ENCODE data around the gene IRF4.

IRF4 gene

GRCh38 chr6:350371-350770, 41.2 kb upstream of the IRF4 start:
- ATAC-seq (no peak), DNase-seq (no peak)
- Mint-ChIP-seq H3K36me3 (ENCODE audit: low read depth) (peaks cover 19% of the 10 kb centered on the region), H3K27ac (no peak overlapping the region), H3K27me3 (no peaks in the 10 kb centered on the region), H3K9me3 (no peaks in the 10 kb centered on the region), H3K4me1 (no peaks in the 10 kb centered on the region), H3K4me3 (no peak overlapping the region)

GRCh38 chr6:351011-351866, 40.3 kb upstream of the IRF4 start:
- Mint-ChIP-seq H3K4me1 (peaks cover 4% of the 10 kb centered on the region), H3K9me3 (no peaks in the 10 kb centered on the region), H3K4me3 (no peak overlapping the region), H3K27me3 (no peaks in the 10 kb centered on the region), H3K27ac (no peak overlapping the region), H3K36me3 (ENCODE audit: low read depth) (peaks cover 19% of the 10 kb centered on the region)
- DNase-seq: no peak
- ATAC-seq: no peak

- Mint-ChIP-seq H3K36me3 (ENCODE audit: low read depth) (peaks cover 19% of the 10 kb centered on the region), H3K4me1 (peaks cover 9% of the 10 kb centered on the region), H3K27ac (no peak overlapping the region), H3K4me3 (no peak overlapping the region), H3K9me3 (no peaks in the 10 kb centered on the region), H3K27me3 (no peaks in the 10 kb centered on the region)
- ATAC-seq: no peak
- DNase-seq: no peak
Measured at GRCh38 chr6:351867-352289, 39.7 kb upstream of the IRF4 start.

- H3K27me3 Mint-ChIP-seq: no peaks in the 10 kb centered on the region
- DNase-seq (no peak), ATAC-seq (no peak)
- no peak overlapping the region for H3K27ac Mint-ChIP-seq
- H3K4me1 Mint-ChIP-seq: peaks cover 15% of the 10 kb centered on the region
- peaks cover 21% of the 10 kb centered on the region for H3K36me3 Mint-ChIP-seq (ENCODE audit: low read depth)
- no peak overlapping the region for H3K4me3 Mint-ChIP-seq
- no peaks in the 10 kb centered on the region for H3K9me3 Mint-ChIP-seq
Measured at GRCh38 chr6:352474-352873, 39.1 kb upstream of the IRF4 start.

GRCh38 chr6:352896-353470, 38.6 kb upstream of the IRF4 start:
- no peaks in the 10 kb centered on the region for H3K9me3 Mint-ChIP-seq
- H3K36me3 Mint-ChIP-seq (ENCODE audit: low read depth): peaks cover 21% of the 10 kb centered on the region
- ATAC-seq (no peak), DNase-seq (no peak)
- no peak overlapping the region for H3K27ac Mint-ChIP-seq
- no peaks in the 10 kb centered on the region for H3K27me3 Mint-ChIP-seq
- H3K4me3 Mint-ChIP-seq: no peak overlapping the region
- H3K4me1 Mint-ChIP-seq: peaks cover 19% of the 10 kb centered on the region

- peaks cover 25% of the 10 kb centered on the region for H3K4me1 Mint-ChIP-seq
- no peak overlapping the region for H3K27ac Mint-ChIP-seq
- H3K27me3 Mint-ChIP-seq: no peaks in the 10 kb centered on the region
- H3K36me3 Mint-ChIP-seq (ENCODE audit: low read depth): peaks cover 14% of the 10 kb centered on the region
- DNase-seq (no peak), ATAC-seq (no peak)
- no peak overlapping the region for H3K4me3 Mint-ChIP-seq
- no peaks in the 10 kb centered on the region for H3K9me3 Mint-ChIP-seq
Measured at GRCh38 chr6:353642-354614, 37.6 kb upstream of the IRF4 start.

GRCh38 chr6:354631-355280, 36.8 kb upstream of the IRF4 start:
- ATAC-seq: no peak
- Mint-ChIP-seq H3K4me1 (peaks cover 25% of the 10 kb centered on the region), H3K36me3 (ENCODE audit: low read depth) (peaks cover 10% of the 10 kb centered on the region), H3K27ac (no peak overlapping the region), H3K4me3 (no peak overlapping the region), H3K9me3 (no peaks in the 10 kb centered on the region), H3K27me3 (no peaks in the 10 kb centered on the region)
- no peak for DNase-seq

GRCh38 chr6:355373-356208, 36.0 kb upstream of the IRF4 start:
- ATAC-seq: no peak
- peak overlapping the region; percentile 87 for H3K27ac Mint-ChIP-seq

GRCh38 chr6:356828-357251, 34.7 kb upstream of the IRF4 start:
- H3K4me3 Mint-ChIP-seq: no peak overlapping the region
- no peaks in the 10 kb centered on the region for H3K9me3 Mint-ChIP-seq
- peak; percentile 84 for ATAC-seq
- H3K4me1 Mint-ChIP-seq: peaks cover 25% of the 10 kb centered on the region
- H3K27me3 Mint-ChIP-seq: no peaks in the 10 kb centered on the region
- DNase-seq: peak; percentile 44
- H3K36me3 Mint-ChIP-seq (ENCODE audit: low read depth): peaks cover 4% of the 10 kb centered on the region
- H3K27ac Mint-ChIP-seq: peak overlapping the region; percentile 87

More at GRCh38 chr6:355373-356208, 36.0 kb upstream of the IRF4 start:
- Mint-ChIP-seq H3K27me3 (no peaks in the 10 kb centered on the region), H3K36me3 (ENCODE audit: low read depth) (peaks cover 8% of the 10 kb centered on the region), H3K4me1 (peaks cover 25% of the 10 kb centered on the region), H3K9me3 (no peaks in the 10 kb centered on the region), H3K4me3 (no peak overlapping the region)
- no peak for DNase-seq

- peaks cover 25% of the 10 kb centered on the region for H3K4me1 Mint-ChIP-seq
- H3K27ac Mint-ChIP-seq: peak overlapping the region; percentile 87
- H3K36me3 Mint-ChIP-seq (ENCODE audit: low read depth): peaks cover 2% of the 10 kb centered on the region
- H3K9me3 Mint-ChIP-seq: no peaks in the 10 kb centered on the region
- DNase-seq: no peak
- H3K27me3 Mint-ChIP-seq: no peaks in the 10 kb centered on the region
- ATAC-seq: peak; percentile 10
- H3K4me3 Mint-ChIP-seq: no peak overlapping the region
Measured at GRCh38 chr6:357261-357790, 34.2 kb upstream of the IRF4 start.

- Mint-ChIP-seq H3K27ac (peak overlapping the region; percentile 87), H3K9me3 (no peaks in the 10 kb centered on the region), H3K36me3 (ENCODE audit: low read depth) (peaks cover 2% of the 10 kb centered on the region), H3K4me3 (no peak overlapping the region), H3K4me1 (peaks cover 25% of the 10 kb centered on the region), H3K27me3 (no peaks in the 10 kb centered on the region)
- no peak for ATAC-seq
- no peak for DNase-seq
Measured at GRCh38 chr6:357791-358341, 33.7 kb upstream of the IRF4 start.

- no peaks in the 10 kb centered on the region for H3K27me3 Mint-ChIP-seq
- DNase-seq (no peak), ATAC-seq (no peak)
- peaks cover 2% of the 10 kb centered on the region for H3K36me3 Mint-ChIP-seq (ENCODE audit: low read depth)
- H3K27ac Mint-ChIP-seq: peak overlapping the region; percentile 16
- no peaks in the 10 kb centered on the region for H3K9me3 Mint-ChIP-seq
- no peak overlapping the region for H3K4me3 Mint-ChIP-seq
- peaks cover 25% of the 10 kb centered on the region for H3K4me1 Mint-ChIP-seq
Measured at GRCh38 chr6:358432-358831, 33.1 kb upstream of the IRF4 start.

- Mint-ChIP-seq H3K9me3 (peaks cover 3% of the 10 kb centered on the region), H3K4me3 (no peak overlapping the region), H3K36me3 (ENCODE audit: low read depth) (peaks cover 2% of the 10 kb centered on the region), H3K4me1 (peaks cover 25% of the 10 kb centered on the region), H3K27me3 (no peaks in the 10 kb centered on the region), H3K27ac (no peak overlapping the region)
- ATAC-seq (no peak), DNase-seq (no peak)
Measured at GRCh38 chr6:358847-359246, 32.7 kb upstream of the IRF4 start.
